ENCODE data around the gene PLPP4. TPM values are rescaled to one million over a fixed set of nuclear protein-coding genes. Genes with fewer than 3 reads are reported as not detected.

PLPP4 gene
- total RNA-seq, 1 experiment from 2014 or later, result 1.3 TPM

DNA sequence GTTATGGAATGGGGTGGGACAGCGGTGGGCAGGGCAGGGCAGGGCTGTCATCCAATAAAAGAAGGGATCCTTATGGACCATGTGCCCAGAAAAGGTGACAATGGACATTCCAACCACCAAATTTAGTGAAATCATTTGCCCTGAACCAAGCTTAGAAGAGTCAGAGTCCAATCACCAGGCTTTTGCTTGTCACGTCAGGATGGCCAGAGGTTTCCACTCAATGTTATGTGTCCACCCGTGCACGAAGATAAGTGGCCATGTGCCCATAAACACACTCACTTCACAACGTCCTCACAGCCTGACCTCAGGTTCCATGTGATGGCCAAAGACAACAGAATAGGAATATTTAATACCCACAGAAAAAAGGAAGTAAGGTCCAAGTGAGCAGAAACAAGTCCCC is 36.6 kb upstream of the PLPP4 start:
- no peak for TF ChIP-seq CTCF (IDR thresholded peaks at IDR 0.05; ENCODE audit: unreplicated experiment)
- Mint-ChIP-seq H3K9me3 (ENCODE audit: unreplicated experiment) (no peaks in the 10 kb centered on the region), H3K4me3 (ENCODE audit: unreplicated experiment) (no peak overlapping the region), H3K36me3 (ENCODE audit: insufficient read depth, unreplicated experiment) (no peaks in the 10 kb centered on the region), H3K27me3 (ENCODE audit: insufficient read depth, unreplicated experiment) (peaks cover 11% of the 10 kb centered on the region), H3K27ac (ENCODE audit: low read depth, unreplicated experiment) (no peak overlapping the region), H3K4me1 (ENCODE audit: insufficient read depth, unreplicated experiment) (peaks cover 36% of the 10 kb centered on the region)
- intact Hi-C loops (cut with micrococcal nuclease), result loop anchor here (5.0 to 10.0 kb wide), 3 partner anchors 87 to 196 kb away; no protein-coding TSS in a partner anchor
- DNase-seq (ENCODE audit: unreplicated experiment), result no peak
- no TSS peak for BruUV-seq (replicated peaks)
- POLR2A ChIA-PET, result interaction anchor here (0.9 kb wide), 1 partner anchor 431 kb away, joined by 3 read pairs; the partner anchor contains the start of gene WDR11
- CTCF ChIA-PET, result interaction anchor here (1.6 kb wide), 1 partner anchor 316 kb away, joined by 6 read pairs; no protein-coding TSS in a partner anchor

GRCh38 chr10:120421250-120421649 is 35.8 kb upstream of the PLPP4 start:
- no peak overlapping the region for H3K27ac Mint-ChIP-seq (ENCODE audit: low read depth, unreplicated experiment)
- BruUV-seq (replicated peaks), result no TSS peak
- no peaks in the 10 kb centered on the region for H3K9me3 Mint-ChIP-seq (ENCODE audit: unreplicated experiment)
- DNase-seq (ENCODE audit: unreplicated experiment), result no peak
- no peak for TF ChIP-seq CTCF (IDR thresholded peaks at IDR 0.05; ENCODE audit: unreplicated experiment)
- no peaks in the 10 kb centered on the region for H3K36me3 Mint-ChIP-seq (ENCODE audit: insufficient read depth, unreplicated experiment)
- H3K4me3 Mint-ChIP-seq (ENCODE audit: unreplicated experiment), result no peak overlapping the region
- ChIA-PET CTCF (no interaction called here), POLR2A (no interaction called here)
- H3K4me1 Mint-ChIP-seq (ENCODE audit: insufficient read depth, unreplicated experiment), result peaks cover 27% of the 10 kb centered on the region
- H3K27me3 Mint-ChIP-seq (ENCODE audit: insufficient read depth, unreplicated experiment), result peaks cover 11% of the 10 kb centered on the region
- intact Hi-C loops (cut with micrococcal nuclease), result loop anchor here (5.0 to 10.0 kb wide), 3 partner anchors 86 to 196 kb away; no protein-coding TSS in a partner anchor

DNA sequence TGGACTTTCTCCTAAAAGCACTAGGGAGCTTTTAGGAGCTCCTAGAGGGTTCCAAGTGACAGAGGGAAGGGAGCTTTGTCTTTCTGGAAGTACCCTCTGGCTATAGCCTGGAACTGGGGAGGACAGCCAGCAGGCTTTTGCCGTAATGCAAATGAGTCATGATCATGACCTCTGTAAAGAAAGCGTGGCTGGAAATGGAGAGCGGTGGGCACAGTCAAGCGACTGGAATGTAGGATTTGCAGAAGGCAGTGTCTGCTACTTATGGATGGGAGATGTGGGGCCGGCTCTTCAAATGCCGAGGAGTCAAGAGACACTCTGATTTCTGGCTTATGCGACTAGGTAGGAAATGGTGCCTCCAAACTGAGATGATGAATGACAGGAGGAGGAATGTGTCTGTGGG is 34.6 kb upstream of the PLPP4 start:
- peaks cover 26% of the 10 kb centered on the region for H3K4me1 Mint-ChIP-seq (ENCODE audit: insufficient read depth, unreplicated experiment)
- no TSS peak for BruUV-seq (replicated peaks)
- no peaks in the 10 kb centered on the region for H3K36me3 Mint-ChIP-seq (ENCODE audit: insufficient read depth, unreplicated experiment)
- no peak overlapping the region for H3K4me3 Mint-ChIP-seq (ENCODE audit: unreplicated experiment)
- peaks cover 11% of the 10 kb centered on the region for H3K27me3 Mint-ChIP-seq (ENCODE audit: insufficient read depth, unreplicated experiment)
- no peak for TF ChIP-seq CTCF (IDR thresholded peaks at IDR 0.05; ENCODE audit: unreplicated experiment)
- CTCF ChIA-PET, result interaction anchor here (0.6 to 5.6 kb wide), 40 partner anchors 10 to 1334 kb away, joined by 3 to 178 read pairs (median 4); no protein-coding TSS in a partner anchor
- intact Hi-C loops (cut with micrococcal nuclease), result loop anchor here (5.0 to 10.0 kb wide), 3 partner anchors 85 to 198 kb away; no protein-coding TSS in a partner anchor
- no peak overlapping the region for H3K27ac Mint-ChIP-seq (ENCODE audit: low read depth, unreplicated experiment)
- H3K9me3 Mint-ChIP-seq (ENCODE audit: unreplicated experiment), result no peaks in the 10 kb centered on the region
- peak; percentile 71 for DNase-seq (ENCODE audit: unreplicated experiment)
- POLR2A ChIA-PET, result interaction anchor here (0.6 to 1.4 kb wide), 2 partner anchors 9 to 430 kb away, joined by 3 to 6 read pairs; no protein-coding TSS in a partner anchor

DNA sequence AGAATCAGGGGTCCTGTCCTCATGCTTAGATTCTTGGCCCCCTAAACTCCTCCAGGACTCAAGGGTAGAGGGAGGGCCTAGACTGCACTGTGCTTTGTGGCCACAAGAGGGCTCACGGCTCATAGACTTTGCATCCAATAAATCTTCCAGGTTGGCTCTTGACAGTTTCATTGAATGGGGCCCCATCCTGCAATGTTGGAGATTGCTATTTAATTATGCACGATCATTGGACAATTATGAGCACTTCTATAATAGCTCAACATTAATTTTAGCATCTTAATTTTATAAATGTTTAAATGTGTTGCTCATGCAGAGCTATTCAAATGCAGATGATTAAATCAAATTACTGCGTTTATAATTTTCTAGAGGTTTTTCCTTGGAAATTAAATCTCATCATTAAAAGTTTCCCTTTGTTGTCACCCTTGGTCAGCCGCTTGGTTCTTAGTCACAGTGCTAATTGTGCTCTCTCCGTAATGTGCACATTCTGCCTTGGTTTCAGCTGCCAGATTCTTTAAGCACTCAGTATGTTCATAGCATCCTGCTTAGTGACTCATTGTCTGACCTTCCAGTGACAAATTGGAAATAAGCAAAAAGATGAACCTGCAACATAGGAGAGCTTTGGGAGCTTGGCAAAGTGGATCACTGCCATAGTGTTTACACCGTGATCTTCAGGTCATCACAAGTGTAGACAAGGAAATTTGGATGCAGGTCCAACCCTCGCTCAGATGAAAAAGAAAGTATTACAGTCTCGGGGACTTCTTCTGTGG is 33.4 kb upstream of the PLPP4 start:
- no peak overlapping the region for H3K27ac Mint-ChIP-seq (ENCODE audit: low read depth, unreplicated experiment)
- intact Hi-C loops (cut with micrococcal nuclease), result loop anchor here (1.0 to 10.0 kb wide), 5 partner anchors 84 to 428 kb away; partner anchors contain the start of gene WDR11
- CTCF ChIA-PET, result interaction anchor here (0.5 to 5.6 kb wide), 53 partner anchors 9 to 487 kb away, joined by 3 to 178 read pairs (median 4); no protein-coding TSS in a partner anchor
- H3K4me3 Mint-ChIP-seq (ENCODE audit: unreplicated experiment), result no peak overlapping the region
- H3K4me1 Mint-ChIP-seq (ENCODE audit: insufficient read depth, unreplicated experiment), result peaks cover 26% of the 10 kb centered on the region
- no peaks in the 10 kb centered on the region for H3K36me3 Mint-ChIP-seq (ENCODE audit: insufficient read depth, unreplicated experiment)
- H3K27me3 Mint-ChIP-seq (ENCODE audit: insufficient read depth, unreplicated experiment), result peaks cover 4% of the 10 kb centered on the region
- TF ChIP-seq CTCF (IDR thresholded peaks at IDR 0.05; ENCODE audit: unreplicated experiment), result peak; percentile 91
- peak; percentile 70 for DNase-seq (ENCODE audit: unreplicated experiment)
- H3K9me3 Mint-ChIP-seq (ENCODE audit: unreplicated experiment), result no peaks in the 10 kb centered on the region
- POLR2A ChIA-PET, result interaction anchor here (1.4 kb wide), 1 partner anchor 428 kb away, joined by 6 read pairs; no protein-coding TSS in a partner anchor
- BruUV-seq (replicated peaks), result no TSS peak

Data from MCF 10A (cell line).